HepG2 (cell line): ENCODE results near the gene DSTN. TPM values are rescaled to one million over a fixed set of nuclear protein-coding genes. Genes with fewer than 3 reads are reported as not detected.

Experiments used
- ATAC-seq: fragments of 200-7000 bp; cut with Tn5 transposase; 3 replicates; pipeline ENCODE4 v1.9.1; 2020; ENCODE audit warnings: mild to moderate bottlenecking, moderate library complexity
- BruUV-seq: library from RNA; stranded (reverse); fragments of 400-500 nt; replicated peaks from 2 replicates; lab custom pipeline; 2021; lab: Mats Ljungman, UMichigan
- CTCF ChIA-PET: fragments of 300-600 bp; formaldehyde crosslinking; extraction: SDS; loops from one replicate; lab custom pipeline; 2021; ENCODE audit warnings: low total read pairs, inconsistent platforms, low intra/inter-chr PET ratio; lab: Yijun Ruan, JAX
- POLR2A ChIA-PET: fragments of 350-600 bp; sonication (Branson Sonifier 250); formaldehyde crosslinking; loops from one replicate; lab custom pipeline; 2020; ENCODE audit warnings: antibody characterized with exemption, inconsistent platforms; lab: Yijun Ruan, JAX
- DNase-seq: peaks from one replicate; pipeline ENCODE4 v3.0.0-alpha.2; 2015; ENCODE audit warnings: low spot score
- FAIRE-seq: peaks from 3 replicates; lab custom pipeline; 2011; peaks lifted over from hg19 to GRCh38; lab: Jason Lieb, UNC
- H2AFZ ChIP-seq: one replicate; pipeline ENCODE4 v1.6.1; 2011; ENCODE audit warnings: low read length, inconsistent platforms
- H3K27ac ChIP-seq: fragments of 300-600 bp; 3 replicates; pipeline ENCODE4 v1.8.0; 2011; ENCODE audit warnings: mixed run types, mild to moderate bottlenecking, mixed read lengths, low read length, inconsistent platforms; ENCODE audit not compliant: insufficient read depth; ENCODE audit errors: extremely low read length
- H3K27me3 ChIP-seq, 2 experiments: fragments of 200-600 bp in 1 of 2; 2 replicates in 1 of 2; 3 replicates in 1 of 2; pipeline versions ENCODE4 v1.6.0 to v1.8.0; 2011; ENCODE audit warnings: low read length in 2 of 2, mild to moderate bottlenecking in 2 of 2, moderate library complexity in 2 of 2, inconsistent platforms in 1 of 2; ENCODE audit not compliant: insufficient read depth in 2 of 2, control insufficient read depth in 1 of 2
- H3K36me3 ChIP-seq, 2 experiments: fragments of 200-600 bp in 1 of 2; replicated peaks in 1 of 2; 2 replicates in 1 of 2; 3 replicates in 1 of 2; pipeline versions ENCODE4 v1.5.1 to v1.8.0; 2011; ENCODE audit warnings: low read length in 2 of 2, inconsistent platforms in 1 of 2; ENCODE audit not compliant: insufficient read depth in 2 of 2, control insufficient read depth in 1 of 2
- H3K4me1 ChIP-seq: 2 replicates; pipeline ENCODE4 v1.5.1; 2012; ENCODE audit warnings: low read length, inconsistent platforms; ENCODE audit not compliant: insufficient read depth
- H3K4me2 ChIP-seq: 2 replicates; pipeline ENCODE4 v1.6.0; 2011; ENCODE audit warnings: low read depth, low read length, inconsistent platforms
- H3K4me3 ChIP-seq, 3 experiments: fragments of 200-600 bp in 1 of 3; sonication (generic), shearing (Covaris generic) in 1 of 3; replicated peaks in 1 of 3; 2 replicates each; pipeline ENCODE4 v1.5.1; 2011 to 2016; ENCODE audit warnings: low read length in 3 of 3, inconsistent platforms in 2 of 3, low read depth in 2 of 3, mild to moderate bottlenecking in 2 of 3, control low read depth in 1 of 3, mixed read lengths in 1 of 3; ENCODE audit not compliant: insufficient read depth in 1 of 3
- H3K79me2 ChIP-seq: one replicate; pipeline ENCODE4 v1.6.1; 2011; ENCODE audit warnings: low read length, inconsistent platforms; ENCODE audit not compliant: insufficient read depth
- H3K9ac ChIP-seq: 2 replicates; pipeline ENCODE4 v1.6.0; 2011; ENCODE audit warnings: mild to moderate bottlenecking, low read depth, low read length, inconsistent platforms; ENCODE audit not compliant: insufficient read depth
- H3K9me3 ChIP-seq: 2 replicates; pipeline ENCODE4 v1.5.1; 2012; ENCODE audit warnings: mild to moderate bottlenecking, low read length
- H4K20me1 ChIP-seq: 2 replicates; pipeline ENCODE4 v1.6.0; 2011; ENCODE audit warnings: inconsistent platforms, mild to moderate bottlenecking, low read length, moderate library complexity; ENCODE audit not compliant: insufficient read depth
- BRCA1 ChIP-seq: sonication (generic); formaldehyde crosslinking; IDR thresholded peaks from 2 replicates; pipeline ENCODE4 v1.4.0; 2020; ENCODE audit warnings: missing genetic modification reagents
- EED ChIP-seq: sonication (generic); formaldehyde crosslinking; IDR thresholded peaks from 2 replicates; pipeline ENCODE4 v1.5.0; 2020; ENCODE audit warnings: mild to moderate bottlenecking, missing genetic modification reagents
- FIP1L1 ChIP-seq: fragments of 200-400 bp; formaldehyde crosslinking; IDR thresholded peaks from 2 replicates; pipeline ENCODE4 v1.6.1; 2018; ENCODE audit warnings: low read depth, mild to moderate bottlenecking, low read length, moderate library complexity, borderline replicate concordance; ENCODE audit not compliant: insufficient read depth
- GTF3A ChIP-seq: sonication (generic); formaldehyde crosslinking; conservative IDR thresholded peaks from 2 replicates; pipeline ENCODE4 v1.4.0; 2020; ENCODE audit warnings: mild to moderate bottlenecking, missing genetic modification reagents
- KAT7 ChIP-seq: IDR thresholded peaks from 2 replicates; pipeline ENCODE4 v1.6.1; 2018; ENCODE audit warnings: borderline replicate concordance, missing compliant biosample characterization
- KDM6A ChIP-seq: IDR thresholded peaks from 2 replicates; pipeline ENCODE4 v1.6.1; 2016; ENCODE audit warnings: low read depth
- REXO4 ChIP-seq: sonication (generic); formaldehyde crosslinking; IDR thresholded peaks from 2 replicates; pipeline ENCODE4 v1.8.0; 2022; ENCODE audit warnings: missing genetic modification reagents, mild to moderate bottlenecking, borderline replicate concordance
- SAFB2 ChIP-seq: sonication (generic); formaldehyde crosslinking; IDR thresholded peaks from 2 replicates; pipeline ENCODE4 v1.5.1; 2020; ENCODE audit warnings: missing genetic modification reagents, low read depth, mild to moderate bottlenecking, borderline replicate concordance
- SIN3A ChIP-seq: IDR thresholded peaks from 2 replicates; pipeline ENCODE4 v1.6.1; 2011; ENCODE audit warnings: low read depth, mild to moderate bottlenecking, control low read depth, low read length, borderline replicate concordance
- SUZ12 ChIP-seq: fragments of 150-350 bp; IDR thresholded peaks from 2 replicates; pipeline ENCODE4 v1.6.1; 2014; ENCODE audit warnings: low read depth, low read length
- ZC3H4 ChIP-seq: sonication (generic); formaldehyde crosslinking; IDR thresholded peaks from 2 replicates; pipeline ENCODE4 v1.4.0; 2020; ENCODE audit warnings: missing genetic modification reagents, borderline replicate concordance
- ZFP36 ChIP-seq: fragments of 150-350 bp; IDR thresholded peaks from 2 replicates; pipeline ENCODE4 v1.6.1; 2018; ENCODE audit warnings: borderline replicate concordance, low read length, low read depth; ENCODE audit not compliant: partially characterized antibody
- ZKSCAN1 ChIP-seq: fragments of 150-350 bp; IDR thresholded peaks from 2 replicates; pipeline ENCODE4 v1.6.1; 2014; ENCODE audit warnings: low read length
- ZNF329 ChIP-seq: sonication (generic); formaldehyde crosslinking; IDR thresholded peaks from 2 replicates; pipeline ENCODE4 v1.9.0; 2021; ENCODE audit warnings: low read depth, mild to moderate bottlenecking, missing genetic modification reagents
- ZNF891 ChIP-seq: sonication (generic); formaldehyde crosslinking; IDR thresholded peaks from 2 replicates; pipeline ENCODE4 v1.5.0; 2020; ENCODE audit warnings: mild to moderate bottlenecking, missing genetic modification reagents
- WGBS: methylation state at CpG from one replicate; pipeline ENCODE4 v1.1.6; 2017; ENCODE audit warnings: low lambda C conversion rate; 5-methylcytosine and 5-hydroxymethylcytosine counted together
- in situ Hi-C: cut with HindIII; loops from 2 replicates; pipeline ENCODE4 v1.10.0; 2017; ENCODE audit warnings: low pct_unique_long_range_greater_than_20kb; ENCODE audit not compliant: extremely low pct_ligation_motif_present
- intact Hi-C: fragments of 100-400 bp; cut with micrococcal nuclease; formaldehyde crosslinking; loops from one replicate; pipeline ENCODE4 v1.10.0; 2022; ENCODE audit not compliant: unreplicated experiment
- polyA plus RNA-seq, 8 experiments: library from polyadenylated mRNA; depleted of rRNA in 3 of 8; stranded (reverse) in 7 of 8; unstranded in 1 of 8; fragments of >200 nt; fragmentation: Illumina TruSeq in 4 of 8; extraction: Trizol in 4 of 8; gene quantifications; 2 replicates each; pipeline versions ENCODE4 v1.2.1 to v1.2.3, GENCODE V29; 2011 to 2016; ENCODE audit warnings: low read depth in 4 of 8, missing spikeins in 1 of 8, mixed read lengths in 1 of 8; ENCODE audit not compliant: insufficient read depth in 1 of 8
- total RNA-seq, 5 experiments: library from RNA; depleted of rRNA; stranded (reverse); fragments of >200 nt; fragmentation: Illumina TruSeq; extraction: Trizol; gene quantifications; 2 replicates each; pipeline ENCODE4 v1.2.3, GENCODE V29; 2016; ENCODE audit warnings: low read depth in 1 of 5
- TF ChIP-seq, protein P1 (sequence below): fragments of 450-650 bp; IDR thresholded peaks from 2 replicates; pipeline ENCODE4 v1.6.1; 2017
- TF ChIP-seq, protein P2 (sequence below): sonication (generic); formaldehyde crosslinking; IDR thresholded peaks from 2 replicates; pipeline ENCODE4 v1.4.0; 2020; ENCODE audit warnings: missing genetic modification reagents, borderline replicate concordance
- TF ChIP-seq, protein P3 (sequence below): sonication (generic); formaldehyde crosslinking; IDR thresholded peaks from 2 replicates; pipeline ENCODE4 v1.5.1; 2020; ENCODE audit warnings: mild to moderate bottlenecking, moderate library complexity, missing genetic modification reagents

Gene DSTN
- total and polyA plus RNA-seq, 2 of the 13 experiments (the other 11 are each of a cell fraction or from before 2014, with no cell fraction given), result 27.6 to 106 TPM

DNA sequence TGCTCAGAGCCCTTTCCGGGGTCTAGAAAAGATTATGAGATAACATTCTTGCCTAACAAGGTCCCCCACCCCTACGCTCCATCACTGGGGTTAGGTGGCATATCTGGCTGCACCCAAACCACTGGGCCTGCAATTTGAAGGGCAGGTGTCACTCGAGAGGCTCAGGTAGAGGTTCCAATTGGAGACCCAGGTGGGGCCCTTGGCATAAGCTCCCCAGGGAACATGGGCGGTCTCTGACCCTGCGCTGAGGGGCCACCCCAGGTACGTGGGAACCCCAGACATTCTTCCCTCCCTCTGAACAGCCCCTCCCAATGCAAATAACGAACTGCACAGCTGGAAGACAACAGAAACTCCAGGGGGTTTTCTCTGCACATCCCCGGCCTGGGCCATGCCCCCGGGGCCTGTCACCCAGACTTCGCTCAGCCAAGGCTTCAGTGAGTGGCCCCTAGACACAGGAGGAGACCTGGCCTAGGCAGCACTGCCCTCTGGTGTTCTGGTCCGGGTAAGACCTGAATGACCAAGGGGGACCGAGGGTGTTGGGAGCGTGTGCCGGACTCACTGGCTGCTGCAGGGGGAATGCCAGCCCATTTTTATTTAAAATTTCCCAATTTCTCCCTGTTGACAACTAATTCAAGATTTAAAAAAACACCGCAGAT, 47.5 kb downstream of the DSTN start:
- Histone ChIP-seq H4K20me1 (peaks cover 28% of the 10 kb centered on the region; the same call in 1 of the 2 replicates), H3K4me2 (no peak overlapping the region), H3K27ac (no peak overlapping the region), H3K27me3 (no peaks in the 10 kb centered on the region), H3K4me1 (peaks cover 13% of the 10 kb centered on the region), H3K4me3 (no peak overlapping the region), H2AFZ (no peak overlapping the region), H3K79me2 (no peaks in the 10 kb centered on the region), H3K9me3 (no peaks in the 10 kb centered on the region), H3K9ac (no peak overlapping the region), H3K36me3 (peaks cover 71 to 84% of the 10 kb centered on the region in 2 experiments)
- BruUV-seq, result no TSS peak
- FAIRE-seq (peak; percentile 74), DNase-seq (peak; percentile 42), ATAC-seq (peak; percentile 35)
- in situ Hi-C loops, result no loop called here
- CTCF ChIA-PET, result interaction anchor here (1.5 to 3.3 kb wide), 2 partner anchors 81 to 112 kb away, joined by 6 to 47 read pairs; no protein-coding TSS in a partner anchor
- intact Hi-C loops, result loop anchor here (1.0 kb wide), 2 partner anchors 80 to 112 kb away; no protein-coding TSS in a partner anchor
- WGBS, result 90% methylated on average over 14 of the region's 15 CpGs
- POLR2A ChIA-PET, result no interaction called here
- TF ChIP-seq, protein P1, sequence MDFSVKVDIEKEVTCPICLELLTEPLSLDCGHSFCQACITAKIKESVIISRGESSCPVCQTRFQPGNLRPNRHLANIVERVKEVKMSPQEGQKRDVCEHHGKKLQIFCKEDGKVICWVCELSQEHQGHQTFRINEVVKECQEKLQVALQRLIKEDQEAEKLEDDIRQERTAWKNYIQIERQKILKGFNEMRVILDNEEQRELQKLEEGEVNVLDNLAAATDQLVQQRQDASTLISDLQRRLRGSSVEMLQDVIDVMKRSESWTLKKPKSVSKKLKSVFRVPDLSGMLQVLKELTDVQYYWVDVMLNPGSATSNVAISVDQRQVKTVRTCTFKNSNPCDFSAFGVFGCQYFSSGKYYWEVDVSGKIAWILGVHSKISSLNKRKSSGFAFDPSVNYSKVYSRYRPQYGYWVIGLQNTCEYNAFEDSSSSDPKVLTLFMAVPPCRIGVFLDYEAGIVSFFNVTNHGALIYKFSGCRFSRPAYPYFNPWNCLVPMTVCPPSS, result no peak
- no peak for TF ChIP-seq ZNF329 (CRISPR knock-in tag)
- TF ChIP-seq REXO4 (CRISPR knock-in tag), result no peak
- TF ChIP-seq EED (CRISPR knock-in tag), result no peak
- TF ChIP-seq FIP1L1, result no peak
- TF ChIP-seq GTF3A (CRISPR knock-in tag), result no peak
- TF ChIP-seq, protein P2, sequence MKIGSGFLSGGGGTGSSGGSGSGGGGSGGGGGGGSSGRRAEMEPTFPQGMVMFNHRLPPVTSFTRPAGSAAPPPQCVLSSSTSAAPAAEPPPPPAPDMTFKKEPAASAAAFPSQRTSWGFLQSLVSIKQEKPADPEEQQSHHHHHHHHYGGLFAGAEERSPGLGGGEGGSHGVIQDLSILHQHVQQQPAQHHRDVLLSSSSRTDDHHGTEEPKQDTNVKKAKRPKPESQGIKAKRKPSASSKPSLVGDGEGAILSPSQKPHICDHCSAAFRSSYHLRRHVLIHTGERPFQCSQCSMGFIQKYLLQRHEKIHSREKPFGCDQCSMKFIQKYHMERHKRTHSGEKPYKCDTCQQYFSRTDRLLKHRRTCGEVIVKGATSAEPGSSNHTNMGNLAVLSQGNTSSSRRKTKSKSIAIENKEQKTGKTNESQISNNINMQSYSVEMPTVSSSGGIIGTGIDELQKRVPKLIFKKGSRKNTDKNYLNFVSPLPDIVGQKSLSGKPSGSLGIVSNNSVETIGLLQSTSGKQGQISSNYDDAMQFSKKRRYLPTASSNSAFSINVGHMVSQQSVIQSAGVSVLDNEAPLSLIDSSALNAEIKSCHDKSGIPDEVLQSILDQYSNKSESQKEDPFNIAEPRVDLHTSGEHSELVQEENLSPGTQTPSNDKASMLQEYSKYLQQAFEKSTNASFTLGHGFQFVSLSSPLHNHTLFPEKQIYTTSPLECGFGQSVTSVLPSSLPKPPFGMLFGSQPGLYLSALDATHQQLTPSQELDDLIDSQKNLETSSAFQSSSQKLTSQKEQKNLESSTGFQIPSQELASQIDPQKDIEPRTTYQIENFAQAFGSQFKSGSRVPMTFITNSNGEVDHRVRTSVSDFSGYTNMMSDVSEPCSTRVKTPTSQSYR (CRISPR knock-in tag), result no peak
- no peak for TF ChIP-seq KAT7
- TF ChIP-seq SAFB2 (CRISPR knock-in tag), result no peak
- no peak for TF ChIP-seq ZNF891 (CRISPR knock-in tag)
- TF ChIP-seq ZKSCAN1, result no peak
- no peak for TF ChIP-seq KDM6A (CRISPR knock-in tag)
- no peak for TF ChIP-seq BRCA1 (CRISPR knock-in tag)
- TF ChIP-seq, protein P3, sequence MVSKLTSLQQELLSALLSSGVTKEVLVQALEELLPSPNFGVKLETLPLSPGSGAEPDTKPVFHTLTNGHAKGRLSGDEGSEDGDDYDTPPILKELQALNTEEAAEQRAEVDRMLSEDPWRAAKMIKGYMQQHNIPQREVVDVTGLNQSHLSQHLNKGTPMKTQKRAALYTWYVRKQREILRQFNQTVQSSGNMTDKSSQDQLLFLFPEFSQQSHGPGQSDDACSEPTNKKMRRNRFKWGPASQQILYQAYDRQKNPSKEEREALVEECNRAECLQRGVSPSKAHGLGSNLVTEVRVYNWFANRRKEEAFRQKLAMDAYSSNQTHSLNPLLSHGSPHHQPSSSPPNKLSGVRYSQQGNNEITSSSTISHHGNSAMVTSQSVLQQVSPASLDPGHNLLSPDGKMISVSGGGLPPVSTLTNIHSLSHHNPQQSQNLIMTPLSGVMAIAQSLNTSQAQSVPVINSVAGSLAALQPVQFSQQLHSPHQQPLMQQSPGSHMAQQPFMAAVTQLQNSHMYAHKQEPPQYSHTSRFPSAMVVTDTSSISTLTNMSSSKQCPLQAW, result 0 out of 2 replicates have a peak, but pooled peaks have one; percentile 19
- no peak for TF ChIP-seq ZFP36
- no peak for TF ChIP-seq SUZ12
- no peak for TF ChIP-seq ZC3H4 (CRISPR knock-in tag)
- no peak for TF ChIP-seq SIN3A
